ENCODE results near the gene PRRT4. TPM values are rescaled to one million over a fixed set of nuclear protein-coding genes. Genes with fewer than 3 reads are reported as not detected.

PRRT4 gene
- total RNA-seq, 1 experiment from 2014 or later = 0.26 TPM

- POLR2A ChIA-PET (ENCODE audit: unreplicated experiment) = no interaction called here
- Histone ChIP-seq H3K9me2 (ENCODE audit: insufficient read depth) (no peaks in the 10 kb centered on the region), H4K20me1 (ENCODE audit: insufficient read depth) (no peaks in the 10 kb centered on the region), H3F3A (ENCODE audit: insufficient read depth, low read depth) (no peaks in the 10 kb centered on the region), H3K27ac (no peak overlapping the region), H3K36me3 (ENCODE audit: low read depth) (no peaks in the 10 kb centered on the region), H3K4me2 (no peak overlapping the region), H3K4me1 (replicated peaks; ENCODE audit: insufficient read depth) (peaks cover 11% of the 10 kb centered on the region), H3K27me3 (ENCODE audit: insufficient read depth, low read depth) (no peaks in the 10 kb centered on the region), H3K9me3 (ENCODE audit: insufficient read depth, low read depth) (no peaks in the 10 kb centered on the region), H2AFZ (no peak overlapping the region), H3K79me2 (ENCODE audit: low read depth) (no peaks in the 10 kb centered on the region), H3K4me3 (no peak overlapping the region)
- no peak for DNase-seq
- no peak for TF ChIP-seq CTCF (conservative IDR thresholded peaks at IDR 0.05)
- TF ChIP-seq EZH2 (IDR thresholded peaks at IDR 0.05; ENCODE audit: low read depth) = no peak
- BruUV-seq (replicated peaks) = no TSS peak
- intact Hi-C loops (cut with micrococcal nuclease; ENCODE audit: unreplicated experiment) = no loop called here
- CTCF ChIA-PET = interaction anchor here (3.7 kb wide), 1 partner anchor 37 kb away, joined by 56 read pairs; no protein-coding TSS in a partner anchor
Measured at GRCh38 chr7:128350708-128351295, 10.7 kb downstream of the PRRT4 start.

GRCh38 chr7:128349466-128349825 is 12.0 kb downstream of the PRRT4 start:
- Histone ChIP-seq H3K27me3 (ENCODE audit: insufficient read depth, low read depth) (no peaks in the 10 kb centered on the region), H3K4me3 (no peak overlapping the region), H3F3A (ENCODE audit: insufficient read depth, low read depth) (no peaks in the 10 kb centered on the region), H2AFZ (no peak overlapping the region), H3K27ac (no peak overlapping the region), H3K4me2 (peak overlapping the region; percentile 20; the same call in 1 of the 2 replicates), H3K9me2 (ENCODE audit: insufficient read depth) (no peaks in the 10 kb centered on the region), H3K36me3 (ENCODE audit: low read depth) (no peaks in the 10 kb centered on the region), H4K20me1 (ENCODE audit: insufficient read depth) (no peaks in the 10 kb centered on the region), H3K9me3 (ENCODE audit: insufficient read depth, low read depth) (no peaks in the 10 kb centered on the region), H3K4me1 (replicated peaks; ENCODE audit: insufficient read depth) (peaks cover 8% of the 10 kb centered on the region), H3K79me2 (ENCODE audit: low read depth) (no peaks in the 10 kb centered on the region)
- BruUV-seq (replicated peaks) = no TSS peak
- TF ChIP-seq EZH2 (IDR thresholded peaks at IDR 0.05; ENCODE audit: low read depth) (no peak), CTCF (conservative IDR thresholded peaks at IDR 0.05) (no peak)
- CTCF ChIA-PET = interaction anchor here (3.7 kb wide), 1 partner anchor 39 kb away, joined by 56 read pairs; no protein-coding TSS in a partner anchor
- POLR2A ChIA-PET (ENCODE audit: unreplicated experiment) = no interaction called here
- no peak for DNase-seq
- intact Hi-C loops (cut with micrococcal nuclease; ENCODE audit: unreplicated experiment) = loop anchor here (5.0 kb wide), 1 partner anchor 863 kb away; no protein-coding TSS in a partner anchor

- H3K27me3 ChIP-seq (ENCODE audit: insufficient read depth, low read depth) = no peaks in the 10 kb centered on the region
- no peak overlapping the region for H3K4me3 ChIP-seq
- intact Hi-C loops (cut with micrococcal nuclease; ENCODE audit: unreplicated experiment) = loop anchor here (1.0 to 5.0 kb wide), 4 partner anchors 40 to 865 kb away; no protein-coding TSS in a partner anchor
- TF ChIP-seq CTCF (conservative IDR thresholded peaks at IDR 0.05) = peak; percentile 88
- no peak for TF ChIP-seq EZH2 (IDR thresholded peaks at IDR 0.05; ENCODE audit: low read depth)
- no peaks in the 10 kb centered on the region for H3K9me3 ChIP-seq (ENCODE audit: insufficient read depth, low read depth)
- H3K4me1 ChIP-seq (replicated peaks; ENCODE audit: insufficient read depth) = peaks cover 13% of the 10 kb centered on the region
- peak; percentile 52 to 62 for DNase-seq
- no peaks in the 10 kb centered on the region for H3K36me3 ChIP-seq (ENCODE audit: low read depth)
- no peaks in the 10 kb centered on the region for H3K9me2 ChIP-seq (ENCODE audit: insufficient read depth)
- peaks cover 10% of the 10 kb centered on the region for H3K79me2 ChIP-seq (ENCODE audit: low read depth)
- no peak overlapping the region for H3K27ac ChIP-seq
- no peaks in the 10 kb centered on the region for H4K20me1 ChIP-seq (ENCODE audit: insufficient read depth)
- H3K4me2 ChIP-seq = no peak overlapping the region
- no peaks in the 10 kb centered on the region for H3F3A ChIP-seq (ENCODE audit: insufficient read depth, low read depth)
- ChIA-PET CTCF (interaction anchor here (0.5 to 3.7 kb wide), 13 partner anchors 10 to 1965 kb away, joined by 3 to 56 read pairs (median 4); no protein-coding TSS in a partner anchor), POLR2A (ENCODE audit: unreplicated experiment) (no interaction called here)
- no TSS peak for BruUV-seq (replicated peaks)
- no peak overlapping the region for H2AFZ ChIP-seq
Measured at GRCh38 chr7:128347647-128348097, 13.8 kb downstream of the PRRT4 start.

All from PC-9 (cell line).